K562 treated with DMSO at 1 percent for 24 hours (cell line): ENCODE measurements around the gene E2F4. TPM values are rescaled to one million over a fixed set of nuclear protein-coding genes. Genes with fewer than 3 reads are reported as not detected.

Experiments
- total RNA-seq: library from RNA; unstranded; fragments of 300-600 nt; gene quantifications from 2 replicates; pipeline ENCODE4 v1.2.3, GENCODE V29; 2022; ENCODE audit warnings: low read depth; ENCODE audit not compliant: insufficient read depth

The E2F4 gene
- 92.4 and 95.4 TPM in 2 replicates for total RNA-seq

DNA sequence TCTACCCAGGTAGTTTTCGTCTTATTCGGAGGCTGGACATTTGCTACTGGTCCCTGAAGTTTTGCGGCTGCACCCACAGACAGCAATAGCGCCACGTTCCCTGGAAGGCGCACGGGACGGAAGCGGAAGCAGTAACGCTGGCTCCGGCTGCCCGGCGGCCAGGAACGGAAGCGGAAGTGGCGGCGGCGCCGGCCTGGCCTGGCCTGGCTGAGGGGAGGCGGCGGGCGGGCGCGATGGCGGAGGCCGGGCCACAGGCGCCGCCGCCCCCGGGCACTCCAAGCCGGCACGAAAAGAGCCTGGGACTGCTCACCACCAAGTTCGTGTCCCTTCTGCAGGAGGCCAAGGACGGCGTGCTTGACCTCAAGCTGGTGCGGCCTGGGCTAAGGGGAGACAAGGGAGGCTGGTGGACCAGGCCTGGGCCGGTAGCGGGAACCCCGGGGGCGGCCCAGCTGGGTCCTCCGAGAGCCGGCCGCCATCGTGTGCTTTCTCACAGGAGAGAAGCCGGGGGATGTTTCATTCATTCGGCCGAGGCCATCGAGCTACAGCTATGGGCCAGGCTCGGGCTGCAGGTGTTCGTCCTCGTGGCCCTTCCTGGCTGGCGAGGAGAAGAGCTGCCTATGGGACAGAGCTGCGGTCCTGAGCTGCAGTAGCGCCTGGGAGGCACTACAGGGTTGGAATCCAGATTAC lies at the start of gene E2F4:
TSS of gene E2F4 (plus strand) at position 161 of the 687 bp plus-strand sequence. CDS start at position 234, 73 bp downstream.

DNA sequence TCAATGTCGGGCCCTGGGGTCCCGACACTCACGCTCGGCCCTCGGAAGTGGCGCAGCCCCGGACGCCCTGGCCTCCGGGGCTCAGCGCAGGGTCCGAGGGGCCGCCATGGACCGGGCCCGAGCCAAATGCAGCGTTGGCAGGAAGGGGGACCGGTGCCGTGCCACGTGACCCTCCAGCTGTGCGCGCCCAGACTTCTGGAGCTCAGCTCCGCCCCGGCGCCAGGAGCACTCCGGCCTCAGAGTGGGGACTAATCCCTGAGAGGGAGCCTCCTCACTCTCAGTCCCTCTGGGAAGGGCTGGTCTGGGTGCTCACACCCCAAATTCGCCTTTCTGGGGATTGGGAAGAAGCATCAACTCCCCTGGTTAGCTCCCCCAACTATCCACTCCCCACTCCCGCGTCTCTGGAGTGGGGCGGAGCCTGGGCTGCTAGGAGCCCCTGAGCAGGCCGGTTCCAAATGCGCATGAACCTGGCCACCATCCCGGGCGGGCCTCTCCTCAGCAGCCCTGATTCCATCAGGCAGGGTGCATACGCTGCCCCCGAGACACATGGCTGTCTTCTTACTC lies 41.0 kb upstream of the E2F4 start, which contains the start of gene B3GNT9:
TSS of gene B3GNT9 (minus strand) at position 166 of the 564 bp plus-strand sequence. CDS start 513 bp downstream, outside the sequence.

GRCh38 chr16:67164599-67165061 lies 27.3 kb upstream of the E2F4 start, which contains the start of gene HSF4:
TSS of gene HSF4 (plus strand) at chr16:67164745. CDS start at chr16:67164812, 67 bp downstream.

DNA sequence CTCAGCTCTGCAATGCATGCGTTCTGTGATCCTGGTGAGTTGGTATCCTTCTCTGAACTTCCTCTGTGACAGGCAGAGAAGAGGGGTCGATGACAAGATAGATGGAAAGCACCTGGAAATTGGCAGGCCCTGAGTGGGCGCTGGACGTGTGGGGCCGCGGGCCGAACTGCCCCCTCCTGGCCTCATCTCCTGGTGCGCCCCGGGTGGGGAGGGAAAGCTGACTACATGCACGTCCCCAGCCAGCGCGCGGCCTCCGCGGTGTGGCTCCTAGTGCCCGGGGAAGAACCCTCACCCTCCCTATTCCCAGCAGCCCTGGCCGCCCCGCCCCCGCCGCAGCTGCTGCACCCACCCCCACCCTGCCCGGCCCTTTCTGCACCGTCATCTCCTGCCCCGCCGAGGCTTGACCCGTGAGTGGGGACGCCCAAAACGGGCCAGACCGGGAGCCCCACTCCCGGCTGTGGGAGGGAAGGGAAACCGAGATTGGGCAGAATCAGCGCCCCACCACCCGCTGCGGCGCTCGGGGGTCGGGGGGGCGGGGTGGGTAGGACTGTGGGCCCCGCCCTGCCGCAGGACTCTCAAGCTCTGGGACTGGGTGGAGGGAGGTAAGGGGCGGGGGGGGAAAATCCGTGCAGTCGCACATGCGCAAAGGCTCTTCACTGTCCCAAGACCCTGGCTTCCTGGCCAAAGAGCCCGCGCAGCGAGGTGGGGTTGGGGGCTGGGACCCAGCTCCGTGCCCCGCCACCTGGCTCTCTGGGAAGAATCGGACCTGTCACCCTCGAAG lies 21.6 kb upstream of the E2F4 start, which contains the start of gene NOL3:
TSS of gene NOL3 (plus strand) at position 371 of the 781 bp plus-strand sequence.

DNA sequence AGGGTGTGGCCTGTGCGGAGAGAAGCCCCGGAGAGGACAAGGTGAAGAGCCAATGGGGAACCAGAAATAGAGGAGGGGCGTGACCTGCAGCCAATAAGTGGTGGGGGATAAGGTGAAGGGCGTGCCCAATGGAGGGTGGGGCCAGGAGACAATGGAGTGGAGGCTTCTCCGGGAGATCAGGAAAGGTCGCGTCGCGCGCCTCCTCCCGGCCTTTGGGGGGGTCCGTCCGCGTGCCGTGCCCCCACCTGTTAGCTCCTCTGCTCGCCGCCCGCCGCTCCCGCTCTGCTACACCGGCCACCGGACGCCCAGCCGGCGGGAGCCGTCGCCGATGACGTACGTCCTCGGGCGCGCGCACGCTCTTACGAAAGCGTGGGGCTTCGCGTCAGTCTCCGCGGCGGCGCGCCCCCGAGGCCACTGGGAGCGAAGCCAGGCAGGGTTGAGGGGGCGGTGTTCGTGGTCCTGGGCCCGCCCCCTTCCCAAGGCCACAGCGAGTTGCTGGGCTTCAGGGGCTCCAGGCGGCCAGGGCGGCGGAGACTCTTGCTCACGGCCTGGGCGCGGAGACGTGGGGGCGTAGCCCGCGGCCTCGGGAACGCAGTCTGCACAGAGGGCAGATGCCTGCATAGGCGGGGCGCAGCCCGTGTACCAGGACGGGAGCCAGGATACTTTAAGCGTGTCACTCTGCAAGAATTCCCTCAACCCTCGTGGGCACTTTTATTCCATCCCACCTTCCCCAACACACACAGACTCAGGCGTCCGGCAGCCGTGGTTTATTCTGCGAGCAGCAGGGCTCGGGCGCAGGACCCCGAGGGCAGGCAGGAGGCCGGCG lies 8.1 kb upstream of the E2F4 start, which contains the start of gene MATCAP1:
TSS of gene MATCAP1 (minus strand) at position 337 of the 826 bp plus-strand sequence. CDS start 3,353 bp downstream, outside the sequence.

GRCh38 chr16:67190041-67190440 lies 1.9 kb upstream of the E2F4 start, which contains the start of gene EXOC3L1:
TSS of gene EXOC3L1 (minus strand) at chr16:67190136. CDS start at chr16:67189676, 460 bp downstream.

GRCh38 chr16:67199011-67199807 lies 7.3 kb downstream of the E2F4 start, which contains the start of gene ELMO3:
TSS of gene ELMO3 (plus strand) at chr16:67199131. CDS start at chr16:67199327, 196 bp downstream.

DNA sequence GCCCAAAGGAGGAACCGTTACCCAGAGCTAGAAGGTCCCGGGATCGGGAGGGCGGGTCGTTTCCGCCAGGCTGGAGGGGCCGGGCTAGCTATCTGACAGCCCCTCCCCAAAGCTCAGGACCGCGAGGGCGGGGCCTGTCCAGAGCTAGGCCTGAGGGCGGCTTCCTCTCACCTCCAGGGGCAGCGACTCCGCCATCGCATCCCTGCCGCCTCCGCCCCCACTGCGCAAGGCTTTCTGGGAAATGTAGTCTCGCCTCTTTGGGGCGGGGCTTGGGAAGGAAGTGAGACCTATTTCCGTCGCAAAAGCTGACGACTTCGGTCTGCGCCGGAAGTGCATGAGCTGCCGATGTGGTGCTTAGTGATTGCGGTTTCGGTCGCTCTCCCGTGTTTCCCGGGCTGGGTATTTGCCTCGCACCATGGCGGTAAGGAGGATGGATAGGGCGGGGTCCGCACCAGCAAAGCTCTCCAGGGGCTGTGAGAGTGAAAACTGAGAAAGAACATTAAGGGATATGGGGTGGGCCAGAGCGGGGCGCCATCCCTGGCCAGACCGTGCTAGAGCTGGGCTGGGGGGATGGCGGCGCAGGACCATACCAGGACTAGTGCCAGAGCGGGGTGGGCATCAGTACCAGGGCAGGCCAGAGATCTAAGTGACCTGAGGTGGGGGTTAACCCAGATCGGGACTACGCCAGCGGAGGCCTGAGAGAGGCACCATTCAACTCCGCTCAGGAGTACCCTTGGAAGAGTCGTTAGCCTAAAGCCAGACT lies 35.0 kb downstream of the E2F4 start, which contains the start of gene TMEM208:
TSS of gene TMEM208 (plus strand) at position 327 of the 763 bp plus-strand sequence. CDS start at position 416, 89 bp downstream.

DNA sequence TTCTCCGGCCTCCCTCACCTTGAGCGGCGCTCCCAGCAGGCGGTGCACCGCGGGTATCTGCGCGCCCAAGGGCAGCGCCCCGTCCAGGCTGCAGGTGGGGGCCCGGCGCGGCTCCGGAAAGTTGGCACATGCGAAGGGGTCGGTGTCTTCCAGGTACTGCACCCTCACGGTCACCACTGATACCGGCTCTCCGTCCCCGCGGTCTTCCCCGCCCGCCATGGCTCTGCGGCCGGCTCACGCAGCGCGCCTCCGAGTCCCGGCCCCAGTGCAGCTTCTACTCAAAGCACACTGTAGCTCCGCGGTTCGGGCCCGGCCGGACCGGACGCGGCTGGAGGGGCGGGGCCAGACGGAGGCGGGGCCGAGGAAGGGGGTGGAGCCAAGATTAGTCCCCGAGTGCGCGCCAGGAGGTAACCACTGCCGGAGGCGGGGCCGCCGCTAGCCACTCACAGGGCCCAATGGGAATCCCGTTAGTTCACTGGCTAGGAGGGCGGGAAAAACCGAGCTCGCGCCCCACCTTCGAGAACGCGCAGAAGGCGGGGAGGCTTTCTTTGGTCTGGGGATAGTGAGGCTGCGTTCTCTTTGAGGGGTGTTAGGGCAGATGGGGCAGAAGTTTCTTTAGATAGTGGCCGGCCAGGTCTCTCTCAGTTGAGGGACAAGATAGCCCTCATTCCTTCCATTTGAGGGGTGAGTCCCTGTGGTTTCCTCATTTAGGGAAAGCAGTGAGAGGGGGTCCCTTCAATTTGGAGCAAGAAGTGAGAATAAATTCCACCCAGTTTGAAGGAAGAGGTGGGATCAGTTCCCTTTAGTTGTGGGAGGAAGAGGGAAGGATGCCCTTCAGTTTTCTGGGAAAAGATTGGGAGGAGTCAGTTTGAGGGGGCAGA lies 55.5 kb downstream of the E2F4 start, which contains the start of gene FHOD1:
TSS of gene FHOD1 (minus strand) at position 290 of the 881 bp plus-strand sequence. CDS start at position 219, 71 bp downstream.

Other genes starting within 250 kb of the E2F4 start
- 1.00 and 1.3 TPM in 2 replicates for gene CES3, start 230.9 kb upstream of the E2F4 start, total RNA-seq
- gene CES4A, start 203.6 kb upstream of the E2F4 start, total RNA-seq: not detected in 2 replicates
- gene CBFB, start 163.0 kb upstream of the E2F4 start, total RNA-seq: 74.8 and 77.4 TPM in 2 replicates
- 9.1 and 12.1 TPM in 2 replicates for gene PHAF1, start 82.2 kb upstream of the E2F4 start, total RNA-seq
- 8.1 and 8.9 TPM in 2 replicates for gene B3GNT9, start 41.2 kb upstream of the E2F4 start, total RNA-seq
- gene TRADD, start 32.2 kb upstream of the E2F4 start, total RNA-seq: 65.4 and 73.5 TPM in 2 replicates
- 20.0 and 26.4 TPM in 2 replicates for gene FBXL8, start 32.2 kb upstream of the E2F4 start, total RNA-seq
- 16.5 and 21.1 TPM in 2 replicates for gene HSF4, start 27.4 kb upstream of the E2F4 start, total RNA-seq
- 23.2 and 28.7 TPM in 2 replicates for gene NOL3, start 21.6 kb upstream of the E2F4 start, total RNA-seq
- gene MATCAP1, start 8.2 kb upstream of the E2F4 start, total RNA-seq: 27.3 and 27.5 TPM in 2 replicates
- gene EXOC3L1, start 2.0 kb upstream of the E2F4 start, total RNA-seq: 0.37 TPM in 1 of 2 replicates, not detected in the other
- 3.3 and 4.0 TPM in 2 replicates for gene ELMO3, start 7.0 kb downstream of the E2F4 start, total RNA-seq
- 64.1 and 69.2 TPM in 2 replicates for gene TMEM208, start 35.0 kb downstream of the E2F4 start, total RNA-seq
- gene FHOD1, start 55.3 kb downstream of the E2F4 start, total RNA-seq: 49.4 and 55.6 TPM in 2 replicates
- 2.0 and 2.4 TPM in 2 replicates for gene SLC9A5, start 56.8 kb downstream of the E2F4 start, total RNA-seq
- 22.7 and 31.6 TPM in 2 replicates for gene PLEKHG4, start 87.4 kb downstream of the E2F4 start, total RNA-seq
- 0.22 and 2.7 TPM in 2 replicates for gene KCTD19, start 134.6 kb downstream of the E2F4 start, total RNA-seq
- gene LRRC36, start 134.7 kb downstream of the E2F4 start, total RNA-seq: 0.15 TPM in 1 of 2 replicates, not detected in the other
- 0.61 TPM in 1 of 2 replicates, not detected in the other for gene TPPP3, start 201.3 kb downstream of the E2F4 start, total RNA-seq
- gene ZDHHC1, start 224.3 kb downstream of the E2F4 start, total RNA-seq: 0.24 and 0.64 TPM in 2 replicates
- 0.28 TPM in 1 of 2 replicates, not detected in the other for gene HSD11B2, start 239.0 kb downstream of the E2F4 start, total RNA-seq